Activated CD4-positive, alpha-beta T cell treated with anti-CD3 and anti-CD28 coated beads for 36 hours (primary cell): ENCODE measurements around the gene MAP3K21. TPM values are rescaled to one million over a fixed set of nuclear protein-coding genes. Genes with fewer than 3 reads are reported as not detected.

Experiments
- ATAC-seq: fragments of 200-7000 bp; cut with Tn5 transposase; one replicate; pipeline ENCODE4 v1.10.0; 2021; ENCODE audit warnings: mild to moderate bottlenecking, moderate library complexity
- CTCF ChIA-PET: fragments of 350-600 bp; sonication (Branson Sonifier 250); formaldehyde crosslinking; loops from one replicate; lab custom pipeline; 2021; ENCODE audit warnings: antibody characterized with exemption; lab: Charles Lee
- POLR2A ChIA-PET: fragments of 350-600 bp; sonication (Branson Sonifier 250); formaldehyde crosslinking; loops from one replicate; lab custom pipeline; 2021; ENCODE audit warnings: antibody characterized with exemption, inconsistent platforms; lab: Charles Lee
- DNase-seq: peaks from one replicate; pipeline ENCODE4 v3.0.0-alpha.2; 2020
- H3K27ac Mint-ChIP-seq: one replicate; pipeline ENCODE4 v1.8.0; 2021; ENCODE audit warnings: mixed read lengths
- H3K27me3 Mint-ChIP-seq: one replicate; pipeline ENCODE4 v1.8.0; 2021; ENCODE audit warnings: mixed read lengths
- H3K36me3 Mint-ChIP-seq: one replicate; pipeline ENCODE4 v1.8.0; 2021; ENCODE audit warnings: low read depth, mixed read lengths
- H3K4me1 Mint-ChIP-seq: one replicate; pipeline ENCODE4 v1.8.0; 2021; ENCODE audit warnings: mixed read lengths
- H3K4me3 Mint-ChIP-seq: one replicate; pipeline ENCODE4 v1.8.0; 2021; ENCODE audit warnings: mild to moderate bottlenecking, moderate library complexity, mixed read lengths
- H3K9me3 Mint-ChIP-seq: one replicate; pipeline ENCODE4 v1.8.0; 2021; ENCODE audit warnings: low read depth, mixed read lengths
- intact Hi-C, 2 experiments: fragments of 100-400 bp; cut with DNase I in 1 of 2; cut with micrococcal nuclease in 1 of 2; formaldehyde crosslinking; loops; one replicate each; pipeline versions ENCODE4 v1.14.2 to v1.15.1; 2022 to 2024; cut with DNase I, micrococcal nuclease
- total RNA-seq, 2 experiments: library from RNA; stranded (reverse); gene quantifications; one replicate each; pipeline ENCODE4 v1.2.3, GENCODE V29; 2021

MAP3K21 gene
- total RNA-seq, 2 experiments from 2014 or later: 3.0 to 3.1 TPM

DNA sequence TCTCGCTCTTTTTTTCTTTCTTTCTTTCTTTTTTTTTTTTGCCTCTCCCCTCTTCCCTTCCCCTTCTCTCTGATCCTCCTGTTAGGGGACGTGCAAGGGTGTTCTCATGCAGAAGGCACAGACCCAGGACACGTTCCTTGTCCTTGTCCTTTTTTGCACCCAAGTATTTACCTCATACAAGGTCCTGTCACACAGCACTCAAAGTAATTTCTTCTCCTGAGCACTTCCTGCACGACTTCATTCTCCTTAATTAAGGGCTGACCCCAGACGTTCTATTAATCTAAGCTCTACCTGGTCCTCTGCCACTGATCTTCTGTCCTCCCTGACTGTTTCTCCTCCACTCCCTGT lies 31.6 kb upstream of the MAP3K21 start:
- Mint-ChIP-seq H3K4me3 (peak overlapping the region; percentile 95), H3K9me3 (no peaks in the 10 kb centered on the region), H3K4me1 (peaks cover 32% of the 10 kb centered on the region), H3K27me3 (no peaks in the 10 kb centered on the region), H3K36me3 (no peaks in the 10 kb centered on the region), H3K27ac (peak overlapping the region; percentile 92)
- DNase-seq (no peak), ATAC-seq (no peak)
- ChIA-PET CTCF (interaction anchor here (0.6 to 1.9 kb wide), 6 partner anchors 10 to 239 kb away, joined by 3 to 5 read pairs (median 3); no protein-coding TSS in a partner anchor), POLR2A (no interaction called here)
- intact Hi-C loops: loop anchor here in 1 of 2 experiments (1.0 kb wide), 2 partner anchors 14 to 31 kb away; partner anchors contain the start of gene MAP3K21

GRCh38 chr1:233299450-233299849 lies 28.1 kb upstream of the MAP3K21 start:
- Mint-ChIP-seq H3K4me3 (no peak overlapping the region), H3K4me1 (peaks cover 14% of the 10 kb centered on the region), H3K27me3 (no peaks in the 10 kb centered on the region), H3K27ac (no peak overlapping the region), H3K9me3 (no peaks in the 10 kb centered on the region), H3K36me3 (no peaks in the 10 kb centered on the region)
- ATAC-seq: no peak
- no peak for DNase-seq
- intact Hi-C loops: no loop called here
- CTCF ChIA-PET: interaction anchor here (0.7 kb wide), 1 partner anchor 128 kb away, joined by 3 read pairs; no protein-coding TSS in a partner anchor
- POLR2A ChIA-PET: no interaction called here

DNA sequence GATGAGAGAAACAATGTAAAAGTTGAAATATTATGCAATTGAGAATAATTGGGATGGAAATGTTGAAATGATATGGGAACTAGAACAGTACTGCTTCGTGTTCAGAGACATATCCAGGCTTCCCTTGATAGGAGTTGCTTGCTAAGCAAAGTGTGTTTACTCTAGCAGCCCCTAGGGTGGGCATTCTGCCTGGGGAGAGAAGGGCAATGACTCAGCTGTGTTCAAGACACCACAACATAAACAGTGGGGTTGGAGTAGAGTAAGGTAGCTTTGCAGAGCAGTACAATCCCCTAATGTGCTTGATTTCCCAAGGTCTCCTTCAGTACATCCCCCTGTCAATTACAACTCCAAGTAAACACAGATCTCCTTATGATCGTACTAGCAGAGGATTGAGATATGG lies 27.2 kb upstream of the MAP3K21 start:
- H3K27ac Mint-ChIP-seq: no peak overlapping the region
- ChIA-PET CTCF (no interaction called here), POLR2A (no interaction called here)
- H3K4me3 Mint-ChIP-seq: no peak overlapping the region
- H3K9me3 Mint-ChIP-seq: no peaks in the 10 kb centered on the region
- peaks cover 7% of the 10 kb centered on the region for H3K4me1 Mint-ChIP-seq
- no peak for DNase-seq
- intact Hi-C loops: loop anchor here in 1 of 2 experiments (5.0 to 10.0 kb wide), 3 partner anchors 124 to 767 kb away; no protein-coding TSS in a partner anchor
- H3K27me3 Mint-ChIP-seq: no peaks in the 10 kb centered on the region
- no peaks in the 10 kb centered on the region for H3K36me3 Mint-ChIP-seq
- ATAC-seq: no peak

- H3K27ac Mint-ChIP-seq: no peak overlapping the region
- ChIA-PET POLR2A (no interaction called here), CTCF (interaction anchor here (0.6 to 4.0 kb wide), 13 partner anchors 10 to 762 kb away, joined by 3 to 24 read pairs (median 4); partner anchors contain the start of gene PCNX2)
- intact Hi-C loops: loop anchor here (1.0 to 10.0 kb wide), 7 partner anchors 60 to 763 kb away; no protein-coding TSS in a partner anchor
- no peaks in the 10 kb centered on the region for H3K4me1 Mint-ChIP-seq
- no peaks in the 10 kb centered on the region for H3K9me3 Mint-ChIP-seq
- no peak for DNase-seq
- H3K36me3 Mint-ChIP-seq: no peaks in the 10 kb centered on the region
- ATAC-seq: no peak
- H3K27me3 Mint-ChIP-seq: peaks cover 4% of the 10 kb centered on the region
- no peak overlapping the region for H3K4me3 Mint-ChIP-seq
Measured at GRCh38 chr1:233304489-233305102, 22.9 kb upstream of the MAP3K21 start.

DNA sequence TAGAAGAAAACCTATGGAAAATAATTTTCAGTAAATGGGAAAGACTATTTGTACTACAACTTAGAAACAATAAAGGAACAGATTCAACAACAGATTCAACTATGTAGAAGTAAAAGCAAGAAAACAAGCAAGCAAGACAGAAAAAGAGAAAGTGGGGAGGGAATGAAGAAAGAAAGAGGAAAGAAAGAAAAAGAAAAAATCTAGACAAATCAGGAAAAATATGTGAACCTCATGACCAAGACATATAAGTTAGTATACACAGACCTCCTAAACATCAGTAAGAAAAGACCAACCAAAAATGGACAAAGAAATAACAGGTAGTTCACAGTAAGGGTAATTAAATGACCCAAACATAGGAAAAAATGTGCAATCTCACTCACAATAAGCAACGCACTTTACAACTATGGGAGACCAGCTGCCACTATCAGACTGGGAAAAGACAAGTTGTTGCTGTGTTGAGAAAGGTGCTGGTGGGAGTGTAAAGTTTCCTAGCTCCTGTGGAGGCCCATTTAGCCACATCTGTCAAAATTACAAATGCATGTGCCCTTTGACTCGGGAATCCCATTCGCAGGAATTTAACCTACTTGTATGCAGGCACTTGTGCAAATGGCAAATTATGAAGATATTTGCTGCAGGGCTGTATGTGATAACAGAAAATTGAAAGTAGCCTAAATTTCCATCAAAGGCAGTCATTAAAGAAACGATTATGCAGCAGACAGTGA lies 13.9 kb upstream of the MAP3K21 start:
- CTCF ChIA-PET: interaction anchor here (0.8 kb wide), 1 partner anchor 1446 kb away, joined by 3 read pairs; no protein-coding TSS in a partner anchor
- no peak overlapping the region for H3K27ac Mint-ChIP-seq
- POLR2A ChIA-PET: no interaction called here

GRCh38 chr1:233315718-233316301 lies 11.7 kb upstream of the MAP3K21 start:
- CTCF ChIA-PET: interaction anchor here (1.1 to 4.1 kb wide), 3 partner anchors 9 to 126 kb away, joined by 3 to 24 read pairs (median 4); no protein-coding TSS in a partner anchor

More for the DNA sequence above, 13.9 kb upstream of the MAP3K21 start:
- peaks cover 5% of the 10 kb centered on the region for H3K27me3 Mint-ChIP-seq
- DNase-seq: no peak
- H3K36me3 Mint-ChIP-seq: no peaks in the 10 kb centered on the region
- intact Hi-C loops: no loop called here
- H3K9me3 Mint-ChIP-seq: no peaks in the 10 kb centered on the region
- H3K4me1 Mint-ChIP-seq: no peaks in the 10 kb centered on the region
- no peak for ATAC-seq
- no peak overlapping the region for H3K4me3 Mint-ChIP-seq

DNA sequence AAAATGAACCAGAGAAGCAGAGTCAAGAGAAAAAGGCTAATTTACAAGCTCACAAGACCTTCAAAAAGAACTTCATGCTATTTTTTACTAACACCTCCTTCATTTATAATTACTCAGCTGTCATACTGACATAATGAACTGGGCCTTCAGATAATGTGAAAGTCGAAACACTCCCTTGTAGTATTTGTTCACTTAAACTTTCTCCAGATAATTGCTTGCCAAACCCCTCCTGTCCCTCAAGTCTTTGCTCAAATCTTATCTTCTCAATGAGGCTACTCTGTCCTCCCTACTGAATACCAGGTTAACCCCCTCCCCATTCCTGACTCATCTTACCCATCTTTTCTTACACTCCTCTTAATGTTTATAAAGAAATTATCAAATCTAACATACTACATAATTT lies 11.1 kb upstream of the MAP3K21 start:
- CTCF ChIA-PET: interaction anchor here (0.6 to 4.1 kb wide), 6 partner anchors 9 to 347 kb away, joined by 3 to 24 read pairs (median 3); no protein-coding TSS in a partner anchor
- POLR2A ChIA-PET: no interaction called here

More at GRCh38 chr1:233315718-233316301, 11.7 kb upstream of the MAP3K21 start:
- intact Hi-C loops: no loop called here
- no peaks in the 10 kb centered on the region for H3K36me3 Mint-ChIP-seq
- no peak overlapping the region for H3K27ac Mint-ChIP-seq
- POLR2A ChIA-PET: no interaction called here
- no peak for ATAC-seq
- H3K27me3 Mint-ChIP-seq: peaks cover 14% of the 10 kb centered on the region
- DNase-seq: no peak
- no peaks in the 10 kb centered on the region for H3K4me1 Mint-ChIP-seq
- H3K9me3 Mint-ChIP-seq: no peaks in the 10 kb centered on the region
- H3K4me3 Mint-ChIP-seq: no peak overlapping the region

GRCh38 chr1:233319272-233319671 lies 8.3 kb upstream of the MAP3K21 start:
- DNase-seq: no peak
- ATAC-seq: no peak
- CTCF ChIA-PET: interaction anchor here (0.7 kb wide), 1 partner anchor 355 kb away, joined by 3 read pairs; no protein-coding TSS in a partner anchor
- Mint-ChIP-seq H3K4me3 (no peak overlapping the region), H3K27me3 (peaks cover 14% of the 10 kb centered on the region), H3K4me1 (no peaks in the 10 kb centered on the region), H3K27ac (no peak overlapping the region), H3K9me3 (no peaks in the 10 kb centered on the region), H3K36me3 (no peaks in the 10 kb centered on the region)
- intact Hi-C loops: no loop called here
- POLR2A ChIA-PET: no interaction called here

More for the DNA sequence above, 11.1 kb upstream of the MAP3K21 start:
- H3K4me1 Mint-ChIP-seq: no peaks in the 10 kb centered on the region
- no peak for ATAC-seq
- no peak overlapping the region for H3K4me3 Mint-ChIP-seq
- DNase-seq: no peak
- no peaks in the 10 kb centered on the region for H3K9me3 Mint-ChIP-seq
- H3K27me3 Mint-ChIP-seq: peaks cover 14% of the 10 kb centered on the region
- intact Hi-C loops: no loop called here
- H3K27ac Mint-ChIP-seq: no peak overlapping the region
- no peaks in the 10 kb centered on the region for H3K36me3 Mint-ChIP-seq

DNA sequence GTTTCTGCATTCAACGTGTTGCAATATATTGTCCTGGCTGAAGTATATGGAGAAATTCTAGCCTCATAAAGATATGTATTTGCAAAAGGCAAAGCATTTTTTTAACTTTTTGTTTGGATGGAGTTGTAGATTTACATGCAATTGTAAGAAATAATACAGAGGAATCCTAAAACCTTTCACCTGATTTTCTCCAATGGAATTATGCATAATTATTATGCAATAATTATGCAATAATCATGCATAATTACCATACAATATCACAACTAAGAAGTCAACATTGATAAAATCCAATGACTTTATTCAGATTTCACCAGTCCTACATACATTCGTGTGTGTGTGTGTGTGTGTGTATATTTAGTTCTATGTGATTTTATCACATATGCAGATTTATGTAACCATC lies 7.5 kb upstream of the MAP3K21 start:
- ATAC-seq (no peak), DNase-seq (no peak)
- Mint-ChIP-seq H3K4me1 (no peaks in the 10 kb centered on the region), H3K27ac (no peak overlapping the region), H3K27me3 (peaks cover 12% of the 10 kb centered on the region), H3K36me3 (no peaks in the 10 kb centered on the region), H3K9me3 (no peaks in the 10 kb centered on the region), H3K4me3 (no peak overlapping the region)
- CTCF ChIA-PET: no interaction called here
- POLR2A ChIA-PET: no interaction called here
- intact Hi-C loops: no loop called here

- ChIA-PET POLR2A (no interaction called here), CTCF (interaction anchor here (0.8 kb wide), 1 partner anchor 19 kb away, joined by 4 read pairs; no protein-coding TSS in a partner anchor)
- intact Hi-C loops: no loop called here
- peaks cover 11% of the 10 kb centered on the region for H3K27me3 Mint-ChIP-seq
- H3K36me3 Mint-ChIP-seq: no peaks in the 10 kb centered on the region
- ATAC-seq (no peak), DNase-seq (no peak)
- no peak overlapping the region for H3K27ac Mint-ChIP-seq
- H3K9me3 Mint-ChIP-seq: no peaks in the 10 kb centered on the region
- H3K4me1 Mint-ChIP-seq: peaks cover 5% of the 10 kb centered on the region
- no peak overlapping the region for H3K4me3 Mint-ChIP-seq
Measured at GRCh38 chr1:233323718-233324117, 3.8 kb upstream of the MAP3K21 start.

DNA sequence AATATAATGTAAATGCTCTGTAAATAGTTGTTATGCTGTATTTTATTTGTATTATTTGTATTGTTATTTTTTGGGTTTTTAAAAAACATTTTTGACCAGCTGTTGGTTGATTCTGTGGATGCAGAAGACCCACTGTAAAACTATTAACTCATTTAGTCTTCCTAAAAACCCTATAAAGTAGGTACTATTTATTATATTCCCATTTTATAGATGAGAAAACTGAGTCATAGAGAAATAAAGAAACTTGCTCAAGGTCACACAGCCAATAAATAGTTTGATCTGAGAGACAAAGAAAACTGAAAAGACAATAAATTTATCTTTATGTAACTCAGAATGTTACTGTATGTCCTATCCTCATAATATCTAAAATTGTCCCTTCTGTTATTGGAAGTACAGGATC lies 1.2 kb upstream of the MAP3K21 start:
- Mint-ChIP-seq H3K4me1 (peaks cover 13% of the 10 kb centered on the region), H3K36me3 (no peaks in the 10 kb centered on the region), H3K27ac (no peak overlapping the region), H3K9me3 (no peaks in the 10 kb centered on the region), H3K4me3 (no peak overlapping the region), H3K27me3 (peaks cover 12% of the 10 kb centered on the region)
- ChIA-PET CTCF (interaction anchor here (0.6 to 0.9 kb wide), 2 partner anchors 14 to 22 kb away, joined by 3 read pairs; no protein-coding TSS in a partner anchor), POLR2A (no interaction called here)
- ATAC-seq: no peak
- DNase-seq: no peak
- intact Hi-C loops: no loop called here
